ENCODE measurements around the gene HOXD4.
A peak's percentile ranks its signal among the peaks of the same experiment; 100 is the strongest.

HOXD4 gene

GRCh38 chr2:176149939-176150583, 1.3 kb upstream of the HOXD4 start:
- Mint-ChIP-seq H3K9me3 (no peaks in the 10 kb centered on the region), H3K4me1 (ENCODE audit: low read depth) (no peaks in the 10 kb centered on the region), H3K36me3 (ENCODE audit: low read depth) (no peaks in the 10 kb centered on the region), H3K4me3 (no peak overlapping the region), H3K27me3 (ENCODE audit: low read depth) (peaks cover 90% of the 10 kb centered on the region), H3K27ac (no peak overlapping the region)
- DNase-seq (ENCODE audit: low spot score), result no peak

- no peaks in the 10 kb centered on the region for H3K9me3 Mint-ChIP-seq
- no peak overlapping the region for H3K27ac Mint-ChIP-seq
- no peaks in the 10 kb centered on the region for H3K4me1 Mint-ChIP-seq (ENCODE audit: low read depth)
- DNase-seq (ENCODE audit: low spot score), result no peak
- H3K36me3 Mint-ChIP-seq (ENCODE audit: low read depth), result no peaks in the 10 kb centered on the region
- peaks cover 90% of the 10 kb centered on the region for H3K27me3 Mint-ChIP-seq (ENCODE audit: low read depth)
- no peak overlapping the region for H3K4me3 Mint-ChIP-seq
These were observed 537 bp upstream of the HOXD4 start for GRCh38 chr2:176150584-176151441.

GRCh38 chr2:176152350-176153181, 1.2 kb downstream of the HOXD4 start:
- Mint-ChIP-seq H3K27me3 (ENCODE audit: low read depth) (peaks cover 86% of the 10 kb centered on the region), H3K27ac (no peak overlapping the region)
- no peak for DNase-seq (ENCODE audit: low spot score)

GRCh38 chr2:176154576-176155252, 3.4 kb downstream of the HOXD4 start:
- DNase-seq (ENCODE audit: low spot score), result no peak
- Mint-ChIP-seq H3K36me3 (ENCODE audit: low read depth) (peaks cover 2% of the 10 kb centered on the region), H3K4me3 (no peak overlapping the region), H3K27me3 (ENCODE audit: low read depth) (peaks cover 84% of the 10 kb centered on the region), H3K4me1 (ENCODE audit: low read depth) (no peaks in the 10 kb centered on the region), H3K9me3 (no peaks in the 10 kb centered on the region), H3K27ac (no peak overlapping the region)

More at GRCh38 chr2:176152350-176153181, 1.2 kb downstream of the HOXD4 start:
- no peaks in the 10 kb centered on the region for H3K9me3 Mint-ChIP-seq
- H3K4me3 Mint-ChIP-seq, result no peak overlapping the region
- no peaks in the 10 kb centered on the region for H3K36me3 Mint-ChIP-seq (ENCODE audit: low read depth)
- no peaks in the 10 kb centered on the region for H3K4me1 Mint-ChIP-seq (ENCODE audit: low read depth)

- H3K9me3 Mint-ChIP-seq, result no peaks in the 10 kb centered on the region
- H3K27me3 Mint-ChIP-seq (ENCODE audit: low read depth), result peaks cover 82% of the 10 kb centered on the region
- H3K36me3 Mint-ChIP-seq (ENCODE audit: low read depth), result peaks cover 2% of the 10 kb centered on the region
- H3K4me3 Mint-ChIP-seq, result no peak overlapping the region
- H3K4me1 Mint-ChIP-seq (ENCODE audit: low read depth), result no peaks in the 10 kb centered on the region
- H3K27ac Mint-ChIP-seq, result no peak overlapping the region
- DNase-seq (ENCODE audit: low spot score), result no peak
These were observed 4.2 kb downstream of the HOXD4 start for GRCh38 chr2:176155356-176156044.

GRCh38 chr2:176156301-176156806, 5.0 kb downstream of the HOXD4 start:
- Mint-ChIP-seq H3K4me1 (ENCODE audit: low read depth) (no peaks in the 10 kb centered on the region), H3K9me3 (no peaks in the 10 kb centered on the region), H3K36me3 (ENCODE audit: low read depth) (peaks cover 2% of the 10 kb centered on the region), H3K27me3 (ENCODE audit: low read depth) (peaks cover 81% of the 10 kb centered on the region), H3K27ac (no peak overlapping the region), H3K4me3 (no peak overlapping the region)
- no peak for DNase-seq (ENCODE audit: low spot score)

GRCh38 chr2:176156807-176157498, 5.6 kb downstream of the HOXD4 start, which contains the start of gene HOXD3:
HOXD3 (plus strand) TSS chr2:176157307; CDS start chr2:176169115, 11,808 bp downstream.
- Mint-ChIP-seq H3K27ac (peak within 1 kb of the TSS; percentile 76), H3K4me3 (no peak within 1 kb of the TSS), H3K9me3 (no peaks in the 10 kb centered on the region), H3K4me1 (ENCODE audit: low read depth) (no peaks in the 10 kb centered on the region), H3K36me3 (ENCODE audit: low read depth) (peaks cover 2% of the 10 kb centered on the region), H3K27me3 (ENCODE audit: low read depth) (peaks cover 83% of the 10 kb centered on the region)
- no peak for DNase-seq (ENCODE audit: low spot score)

- Mint-ChIP-seq H3K36me3 (ENCODE audit: low read depth) (peaks cover 2% of the 10 kb centered on the region), H3K9me3 (no peaks in the 10 kb centered on the region), H3K4me3 (no peak overlapping the region)
These were observed 6.3 kb downstream of the HOXD4 start for GRCh38 chr2:176157499-176158185.

GRCh38 chr2:176158186-176158591, 6.8 kb downstream of the HOXD4 start:
- Mint-ChIP-seq H3K4me3 (no peak overlapping the region), H3K36me3 (ENCODE audit: low read depth) (peaks cover 2% of the 10 kb centered on the region), H3K27ac (peak overlapping the region; percentile 52), H3K27me3 (ENCODE audit: low read depth) (peaks cover 84% of the 10 kb centered on the region), H3K4me1 (ENCODE audit: low read depth) (no peaks in the 10 kb centered on the region), H3K9me3 (no peaks in the 10 kb centered on the region)
- DNase-seq (ENCODE audit: low spot score), result no peak

More at GRCh38 chr2:176157499-176158185, 6.3 kb downstream of the HOXD4 start:
- Mint-ChIP-seq H3K27ac (peak overlapping the region; percentile 76), H3K4me1 (ENCODE audit: low read depth) (no peaks in the 10 kb centered on the region), H3K27me3 (ENCODE audit: low read depth) (peaks cover 84% of the 10 kb centered on the region)
- no peak for DNase-seq (ENCODE audit: low spot score)

GRCh38 chr2:176158855-176159662, 7.7 kb downstream of the HOXD4 start:
- Mint-ChIP-seq H3K27me3 (ENCODE audit: low read depth) (peaks cover 86% of the 10 kb centered on the region), H3K36me3 (ENCODE audit: low read depth) (peaks cover 2% of the 10 kb centered on the region), H3K4me1 (ENCODE audit: low read depth) (no peaks in the 10 kb centered on the region), H3K4me3 (no peak overlapping the region), H3K27ac (no peak overlapping the region), H3K9me3 (peaks cover 5% of the 10 kb centered on the region)
- DNase-seq (ENCODE audit: low spot score), result no peak

- H3K4me1 Mint-ChIP-seq (ENCODE audit: low read depth), result no peaks in the 10 kb centered on the region
- no peak overlapping the region for H3K4me3 Mint-ChIP-seq
- peaks cover 87% of the 10 kb centered on the region for H3K27me3 Mint-ChIP-seq (ENCODE audit: low read depth)
These were observed 8.4 kb downstream of the HOXD4 start for GRCh38 chr2:176159663-176160250.

More at GRCh38 chr2:176159663-176160250, 8.4 kb downstream of the HOXD4 start:
- H3K27ac Mint-ChIP-seq, result no peak overlapping the region
- H3K36me3 Mint-ChIP-seq (ENCODE audit: low read depth), result peaks cover 2% of the 10 kb centered on the region
- H3K9me3 Mint-ChIP-seq, result peaks cover 7% of the 10 kb centered on the region
- no peak for DNase-seq (ENCODE audit: low spot score)
